Measurements from ENCODE around the gene CENPN.

Gene CENPN

DNA sequence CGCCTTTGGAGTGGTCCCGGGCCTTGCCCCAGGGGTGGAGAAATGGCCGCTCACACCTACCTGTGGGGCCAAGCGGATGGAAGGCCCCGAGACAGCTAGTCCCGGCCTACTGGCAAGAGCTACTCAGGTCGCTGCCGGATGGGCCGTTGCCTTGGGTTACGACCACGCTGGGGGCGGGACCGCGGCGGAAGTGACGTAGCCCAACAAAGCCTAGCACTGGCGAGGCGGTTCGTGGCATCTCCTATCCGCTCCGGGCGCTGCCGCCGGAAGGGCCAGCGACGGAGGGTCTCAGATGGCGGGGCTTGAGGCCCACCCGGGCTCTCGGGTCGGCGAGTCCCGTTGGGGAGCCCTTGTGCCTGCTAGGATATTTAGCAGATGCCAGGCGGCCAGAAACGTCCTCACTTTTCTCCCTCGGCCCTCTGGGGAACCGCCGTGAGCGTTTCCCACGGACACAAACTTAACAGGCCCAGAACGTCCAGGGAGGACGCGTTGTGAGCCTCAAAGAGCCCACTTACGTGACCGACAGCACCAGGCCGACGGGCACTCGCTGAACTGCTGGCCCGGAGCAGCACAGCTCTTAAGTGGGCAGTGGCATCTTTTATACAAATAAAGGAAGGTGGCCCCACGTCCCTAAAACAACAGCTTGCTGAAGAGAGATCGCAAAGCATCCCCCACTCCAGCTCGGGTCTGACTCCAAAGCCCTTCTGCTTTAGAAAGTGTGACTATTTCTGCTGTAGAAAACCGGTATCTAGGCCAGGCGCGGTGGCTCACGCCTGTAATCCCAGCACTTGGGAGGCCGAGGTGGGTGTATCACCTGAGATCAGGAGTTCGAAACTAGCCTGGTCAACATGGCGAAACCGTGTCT lies 70.3 kb downstream of the CENPN start, which contains the start of gene C16orf46:
Gene C16orf46 (minus strand): TSS at position 163 of the 865 bp plus-strand sequence. CDS start 13,283 bp downstream, outside the sequence.
- DNase-seq (ENCODE audit: low read depth in 2 of 2): peak; percentile 93 to 98

DNA sequence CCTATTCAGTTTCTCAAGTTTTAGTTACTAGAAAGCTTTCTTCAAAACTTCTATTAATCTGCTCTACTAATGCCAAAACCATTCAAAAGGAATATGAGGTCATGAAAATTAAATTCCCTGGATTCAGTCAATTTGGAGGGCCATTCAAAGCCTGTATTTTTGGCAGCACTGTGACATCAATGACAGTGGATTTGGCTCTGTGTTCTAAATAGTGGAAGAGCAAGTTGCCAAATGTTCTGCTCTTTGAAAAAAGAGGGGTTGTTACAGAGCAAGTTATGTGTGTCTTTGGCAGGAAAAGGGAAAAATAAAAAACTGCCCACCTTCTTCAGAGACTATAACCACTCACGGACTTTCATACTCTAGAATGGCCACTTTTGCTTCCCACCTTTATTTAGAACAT lies 73.2 kb downstream of the CENPN start:
- no peak for DNase-seq (ENCODE audit: low read depth in 2 of 2)

DNA sequence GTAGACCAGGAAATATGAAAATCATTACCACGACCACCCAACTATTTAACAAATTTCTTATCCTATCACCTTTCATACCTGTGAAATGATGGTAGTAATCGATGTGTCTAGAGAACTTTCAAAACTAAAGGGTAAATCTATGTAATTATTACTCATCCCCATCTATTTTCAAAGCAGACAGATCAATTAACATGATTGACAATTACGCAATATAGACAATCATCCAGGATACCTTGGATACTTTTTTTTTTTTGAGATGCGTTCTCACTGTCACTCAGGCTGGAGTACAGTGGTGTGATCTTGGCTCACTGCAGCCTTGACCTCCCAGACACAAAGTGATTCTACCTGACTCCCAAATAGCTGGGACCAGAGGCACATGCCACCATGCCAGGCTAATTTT lies 74.0 kb downstream of the CENPN start:
- DNase-seq (ENCODE audit: low read depth in 2 of 2): no peak
